SW 1271 (cell line): ENCODE measurements around the gene RPA3.

ENCODE experiments used
- DNase-seq, 2 experiments: peaks; one replicate each; lab custom pipeline; 2025; lab: John Stamatoyannopoulos, UW

The RPA3 gene

GRCh38 chr7:7607010-7607409, 111.4 kb downstream of the RPA3 start:
- DNase-seq = no peak

- DNase-seq = no peak
Observed at GRCh38 chr7:7596176-7596575, 122.2 kb downstream of the RPA3 start.

- peak in 1 of 2 experiments; percentile 48 for DNase-seq
Observed at GRCh38 chr7:7595451-7595850, 123.0 kb downstream of the RPA3 start.
